Measurements from ENCODE around the gene ACOX3.

ACOX3 gene

DNA sequence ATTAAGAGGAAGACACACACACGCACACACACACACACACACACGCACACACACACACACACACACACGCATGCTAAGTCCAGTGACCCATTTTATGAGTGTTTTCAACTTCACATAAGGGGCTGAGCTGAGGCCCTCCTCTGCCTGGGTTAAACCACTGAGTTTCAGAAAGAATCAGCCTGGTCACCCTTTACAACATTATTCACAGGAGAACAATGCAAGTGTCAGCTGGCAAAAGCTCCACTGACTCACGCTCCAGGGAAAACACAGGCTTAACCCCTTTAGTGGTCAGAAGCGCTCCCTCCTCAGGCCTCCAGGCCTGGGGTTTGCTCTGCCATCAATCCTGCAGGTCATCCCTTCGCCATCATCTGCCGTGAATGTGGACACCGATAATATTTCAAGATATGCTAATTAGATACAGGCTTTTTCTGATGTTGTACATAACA lies 46.9 kb downstream of the ACOX3 start:
- H3K4me2 ChIP-seq (ENCODE audit: insufficient read depth, low read length, poor library complexity, severe bottlenecking): peak overlapping the region; percentile 27
- peak overlapping the region; percentile 63 for H3K27ac ChIP-seq (replicated peaks; ENCODE audit: low read length)
- no peak overlapping the region for H2BK5ac ChIP-seq (ENCODE audit: low read length)
- H2AFZ ChIP-seq (ENCODE audit: low read length): peak overlapping the region; percentile 26
- peaks cover 2 to 3% of the 10 kb centered on the region in 2 donors for H3K36me3 ChIP-seq (replicated peaks in 1 of 2; ENCODE audit: control insufficient read depth in 2 of 2, insufficient read depth in 2 of 2, low read length in 2 of 2)
- WGBS, 2 donors (ENCODE audit: extremely low coverage in 2 of 2, insufficient read length in 2 of 2, insufficient replicate concordance in 1 of 2): no CpG with 5 or more reads among the region's 8 CpGs
- H3K27me3 ChIP-seq (ENCODE audit: control insufficient read depth in 3 of 3, insufficient read depth in 3 of 3, low read depth in 1 of 3, low read length in 3 of 3): no peaks in the 10 kb centered on the region
- H3K14ac ChIP-seq (ENCODE audit: low read length): no peak overlapping the region
- H3K23ac ChIP-seq (ENCODE audit: low read depth, low read length, poor library complexity): no peak overlapping the region
- H2AK5ac ChIP-seq (ENCODE audit: low read depth, low read length): no peak overlapping the region
- H2BK15ac ChIP-seq (ENCODE audit: low read length): no peak overlapping the region
- no peak overlapping the region for H2BK120ac ChIP-seq (ENCODE audit: low read depth, low read length)
- H3K9ac ChIP-seq (ENCODE audit: low read depth, low read length, poor library complexity): no peak overlapping the region
- H3K18ac ChIP-seq (ENCODE audit: low read length): no peak overlapping the region
- H3K79me1 ChIP-seq (ENCODE audit: low read depth, low read length): peaks cover 2% of the 10 kb centered on the region
- H3K4me1 ChIP-seq (ENCODE audit: control insufficient read depth in 2 of 2, insufficient read depth in 1 of 2, low read depth in 1 of 2, low read length in 2 of 2): peaks cover 17 to 22% of the 10 kb centered on the region in 2 donors
- H4K91ac ChIP-seq (ENCODE audit: low read depth, low read length, poor library complexity): no peak overlapping the region
- peak; percentile 61 for DNase-seq (ENCODE audit: low spot score)
- H3K9me3 ChIP-seq (replicated peaks in 1 of 2; ENCODE audit: control insufficient read depth in 2 of 2, insufficient read depth in 1 of 2, low read depth in 1 of 2, low read length in 2 of 2): no peaks in the 10 kb centered on the region
- H3K4ac ChIP-seq (ENCODE audit: low read length): no peak overlapping the region
- no peak overlapping the region for H3K4me3 ChIP-seq (ENCODE audit: low read length in 2 of 2)
- no peak overlapping the region for H4K8ac ChIP-seq (ENCODE audit: low read depth, low read length)
- H2BK12ac ChIP-seq (ENCODE audit: low read length): no peak overlapping the region

GRCh38 chr4:8392591-8393190 lies 47.8 kb downstream of the ACOX3 start:
- Histone ChIP-seq H3K36me3 (replicated peaks in 1 of 2; ENCODE audit: control insufficient read depth in 2 of 2, insufficient read depth in 2 of 2, low read length in 2 of 2) (peaks cover 2 to 8% of the 10 kb centered on the region in 2 donors), H2AFZ (ENCODE audit: low read length) (no peak overlapping the region), H2BK12ac (ENCODE audit: low read length) (peak overlapping the region; percentile 67), H2BK5ac (ENCODE audit: low read length) (no peak overlapping the region), H2BK15ac (ENCODE audit: low read length) (no peak overlapping the region), H3K4me3 (ENCODE audit: low read length in 2 of 2) (no peak overlapping the region), H4K8ac (ENCODE audit: low read depth, low read length) (no peak overlapping the region), H3K27me3 (ENCODE audit: control insufficient read depth in 3 of 3, insufficient read depth in 3 of 3, low read depth in 1 of 3, low read length in 3 of 3) (no peaks in the 10 kb centered on the region), H2BK120ac (ENCODE audit: low read depth, low read length) (no peak overlapping the region), H3K18ac (ENCODE audit: low read length) (peak overlapping the region; percentile 29), H2AK5ac (ENCODE audit: low read depth, low read length) (peak overlapping the region; percentile 59), H3K14ac (ENCODE audit: low read length) (no peak overlapping the region), H3K4me2 (ENCODE audit: insufficient read depth, low read length, poor library complexity, severe bottlenecking) (no peak overlapping the region), H4K91ac (ENCODE audit: low read depth, low read length, poor library complexity) (no peak overlapping the region), H3K4ac (ENCODE audit: low read length) (no peak overlapping the region), H3K23ac (ENCODE audit: low read depth, low read length, poor library complexity) (no peak overlapping the region), H3K9me3 (replicated peaks in 1 of 2; ENCODE audit: control insufficient read depth in 2 of 2, insufficient read depth in 1 of 2, low read depth in 1 of 2, low read length in 2 of 2) (no peaks in the 10 kb centered on the region), H3K9ac (ENCODE audit: low read depth, low read length, poor library complexity) (no peak overlapping the region), H3K27ac (replicated peaks; ENCODE audit: low read length) (no peak overlapping the region), H3K4me1 (ENCODE audit: control insufficient read depth in 2 of 2, insufficient read depth in 1 of 2, low read depth in 1 of 2, low read length in 2 of 2) (peaks cover 17 to 22% of the 10 kb centered on the region in 2 donors), H3K79me1 (ENCODE audit: low read depth, low read length) (peaks cover 2% of the 10 kb centered on the region)
- DNase-seq (ENCODE audit: low spot score): no peak
- no CpG with 5 or more reads among the region's 15 CpGs for WGBS, 2 donors (ENCODE audit: extremely low coverage in 2 of 2, insufficient read length in 2 of 2, insufficient replicate concordance in 1 of 2)

GRCh38 chr4:8391972-8392371 lies 48.6 kb downstream of the ACOX3 start:
- Histone ChIP-seq H3K27ac (replicated peaks; ENCODE audit: low read length) (no peak overlapping the region), H3K9ac (ENCODE audit: low read depth, low read length, poor library complexity) (no peak overlapping the region), H3K27me3 (ENCODE audit: control insufficient read depth in 3 of 3, insufficient read depth in 3 of 3, low read depth in 1 of 3, low read length in 3 of 3) (no peaks in the 10 kb centered on the region), H4K91ac (ENCODE audit: low read depth, low read length, poor library complexity) (no peak overlapping the region), H2AFZ (ENCODE audit: low read length) (no peak overlapping the region), H2BK12ac (ENCODE audit: low read length) (no peak overlapping the region), H3K18ac (ENCODE audit: low read length) (peak overlapping the region; percentile 1), H3K4ac (ENCODE audit: low read length) (no peak overlapping the region), H3K14ac (ENCODE audit: low read length) (no peak overlapping the region), H2BK5ac (ENCODE audit: low read length) (no peak overlapping the region), H3K36me3 (replicated peaks in 1 of 2; ENCODE audit: control insufficient read depth in 2 of 2, insufficient read depth in 2 of 2, low read length in 2 of 2) (peaks cover 4 to 13% of the 10 kb centered on the region in 2 donors), H3K23ac (ENCODE audit: low read depth, low read length, poor library complexity) (no peak overlapping the region), H3K4me1 (ENCODE audit: control insufficient read depth in 2 of 2, insufficient read depth in 1 of 2, low read depth in 1 of 2, low read length in 2 of 2) (peaks cover 17 to 22% of the 10 kb centered on the region in 2 donors), H2AK5ac (ENCODE audit: low read depth, low read length) (no peak overlapping the region), H3K4me2 (ENCODE audit: insufficient read depth, low read length, poor library complexity, severe bottlenecking) (no peak overlapping the region), H3K79me1 (ENCODE audit: low read depth, low read length) (peaks cover 2% of the 10 kb centered on the region), H2BK15ac (ENCODE audit: low read length) (no peak overlapping the region), H2BK120ac (ENCODE audit: low read depth, low read length) (no peak overlapping the region), H3K9me3 (replicated peaks in 1 of 2; ENCODE audit: control insufficient read depth in 2 of 2, insufficient read depth in 1 of 2, low read depth in 1 of 2, low read length in 2 of 2) (no peaks in the 10 kb centered on the region), H4K8ac (ENCODE audit: low read depth, low read length) (no peak overlapping the region), H3K4me3 (ENCODE audit: low read length in 2 of 2) (no peak overlapping the region)
- no peak for DNase-seq (ENCODE audit: low spot score)
- no CpG with 5 or more reads among the region's 9 CpGs for WGBS, 2 donors (ENCODE audit: extremely low coverage in 2 of 2, insufficient read length in 2 of 2, insufficient replicate concordance in 1 of 2)

- H2BK15ac ChIP-seq (ENCODE audit: low read length): no peak overlapping the region
- DNase-seq (ENCODE audit: low spot score): no peak
- peaks cover 17 to 22% of the 10 kb centered on the region in 2 donors for H3K4me1 ChIP-seq (ENCODE audit: control insufficient read depth in 2 of 2, insufficient read depth in 1 of 2, low read depth in 1 of 2, low read length in 2 of 2)
- H3K14ac ChIP-seq (ENCODE audit: low read length): no peak overlapping the region
- no peaks in the 10 kb centered on the region for H3K27me3 ChIP-seq (ENCODE audit: control insufficient read depth in 3 of 3, insufficient read depth in 3 of 3, low read depth in 1 of 3, low read length in 3 of 3)
- H3K4me3 ChIP-seq (ENCODE audit: low read length in 2 of 2): no peak overlapping the region
- H3K4me2 ChIP-seq (ENCODE audit: insufficient read depth, low read length, poor library complexity, severe bottlenecking): no peak overlapping the region
- no peak overlapping the region for H2AFZ ChIP-seq (ENCODE audit: low read length)
- H3K9me3 ChIP-seq (replicated peaks in 1 of 2; ENCODE audit: control insufficient read depth in 2 of 2, insufficient read depth in 1 of 2, low read depth in 1 of 2, low read length in 2 of 2): no peaks in the 10 kb centered on the region
- H4K8ac ChIP-seq (ENCODE audit: low read depth, low read length): no peak overlapping the region
- H3K27ac ChIP-seq (replicated peaks; ENCODE audit: low read length): no peak overlapping the region
- no peak overlapping the region for H3K18ac ChIP-seq (ENCODE audit: low read length)
- H3K9ac ChIP-seq (ENCODE audit: low read depth, low read length, poor library complexity): no peak overlapping the region
- H2BK12ac ChIP-seq (ENCODE audit: low read length): no peak overlapping the region
- peaks cover 5 to 18% of the 10 kb centered on the region in 2 donors for H3K36me3 ChIP-seq (replicated peaks in 1 of 2; ENCODE audit: control insufficient read depth in 2 of 2, insufficient read depth in 2 of 2, low read length in 2 of 2)
- no peak overlapping the region for H4K91ac ChIP-seq (ENCODE audit: low read depth, low read length, poor library complexity)
- H2AK5ac ChIP-seq (ENCODE audit: low read depth, low read length): no peak overlapping the region
- no peak overlapping the region for H3K23ac ChIP-seq (ENCODE audit: low read depth, low read length, poor library complexity)
- H3K4ac ChIP-seq (ENCODE audit: low read length): no peak overlapping the region
- no CpG with 5 or more reads among the region's 7 CpGs for WGBS, 2 donors (ENCODE audit: extremely low coverage in 2 of 2, insufficient read length in 2 of 2, insufficient replicate concordance in 1 of 2)
- H2BK5ac ChIP-seq (ENCODE audit: low read length): no peak overlapping the region
- H2BK120ac ChIP-seq (ENCODE audit: low read depth, low read length): no peak overlapping the region
- H3K79me1 ChIP-seq (ENCODE audit: low read depth, low read length): peaks cover 2% of the 10 kb centered on the region
These were observed 49.5 kb downstream of the ACOX3 start for GRCh38 chr4:8391071-8391470.

Measured in neuronal stem cell (in vitro differentiated cells).